Pancreas (tissue), 10 donors: ENCODE measurements around the gene GABBR2. TPM values are rescaled to one million over a fixed set of nuclear protein-coding genes. Genes with fewer than 3 reads are reported as not detected.

ENCODE experiments used
- ATAC-seq, 4 donors: fragments of 200-7000 bp; cut with Tn5 transposase; one replicate each; pipeline versions ENCODE4 v1.8.0 to v1.9.1; 2020; ENCODE audit warnings: mild to moderate bottlenecking in 4 of 4, moderate library complexity in 4 of 4
- DNase-seq, 6 donors: peaks; one replicate each; pipeline ENCODE4 v3.0.0-alpha.2; 2020
- FAIRE-seq: peaks from 2 replicates; lab custom pipeline; 2012; peaks lifted over from hg19 to GRCh38; lab: Jason Lieb, UNC
- H3K27ac ChIP-seq, 4 donors: fragments of 200-600 bp; sonication (generic); 1 replicate in 3 of 4; 2 replicates in 1 of 4; pipeline versions ENCODE4 v1.5.0 to v1.8.0; 2020
- H3K27me3 ChIP-seq, 4 donors: fragments of 200-600 bp; one replicate each; pipeline ENCODE4 v1.8.0; 2021
- H3K36me3 ChIP-seq, 3 donors: fragments of 200-600 bp; sonication (generic) in 1 of 3; one replicate each; pipeline versions ENCODE4 v1.5.0 to v1.8.0; 2020 to 2021
- H3K4me1 ChIP-seq, 3 donors: fragments of 200-600 bp; one replicate each; pipeline ENCODE4 v1.8.0; 2021
- H3K4me3 ChIP-seq, 4 donors: fragments of 200-600 bp; sonication (generic) in 2 of 4; one replicate each; pipeline versions ENCODE4 v1.5.0 to v1.8.0; 2020 to 2021
- H3K9me3 ChIP-seq, 4 donors: fragments of 200-600 bp; one replicate each; pipeline ENCODE4 v1.8.0; 2021
- CTCF ChIP-seq, 4 donors: fragments of 200-600 bp; sonication (generic) in 3 of 4; IDR thresholded peaks; one replicate each; pipeline versions ENCODE4 v1.5.0 to v1.8.0; 2021; ENCODE audit warnings: antibody characterized with exemption in 4 of 4
- WGBS, 2 donors: extraction: QIAGEN DNeasy Blood & Tissue Kit; methylation state at CpG; one replicate each; pipeline ENCODE4 v1.1.7; 2013; 5-methylcytosine and 5-hydroxymethylcytosine counted together
- intact Hi-C, 3 donors: fragments of 100-400 bp; cut with DNase I; formaldehyde crosslinking; loops; one replicate each; pipeline versions ENCODE4 v1.11.1 to v1.14.2; 2022
- polyA plus RNA-seq, 2 donors: library from polyadenylated mRNA; stranded (reverse); fragments of 200-250 nt; gene quantifications; one replicate each; pipeline ENCODE4 v1.2.3, GENCODE V29; 2013
- total RNA-seq, 6 donors: library from RNA; stranded (reverse); fragmentation: NEBNext Ultra II Directional in 4 of 6; extraction: Animal tissue kit (Norgen Biotek cat#: 25700) in 4 of 6; gene quantifications; one replicate each; pipeline versions ENCODE4 v1.2.1 to v1.2.4, GENCODE V29; 2021 to 2023
- donor health status: healthy with polysubstance abuse.
- donor health status: DM: no; HTN: no; CAD: no; lungs with moderate emphysema.
- donor health status: DM: no; HTN: no; CAD: no.
- donor health status: control.
- donor health status: control.
- donor health status: Bipolar disorder and iron deficiency.
- donor health status: DM: yes; HTN: yes; CAD: no.
- donor health status: DM: no; HTN: no; CAD: no.
- donor health status: DM: no; HTN: no; CAD: no.
- donor health status: DM: yes; HTN: yes; CAD: no.

GABBR2 gene
- total and polyA plus RNA-seq, 8 donors: 0.04 to 0.14 (median 0.07) TPM; not detected in 4

GRCh38 chr9:98264516-98264915, 444.2 kb downstream of the GABBR2 start:
- H3K27me3 ChIP-seq: no peaks in the 10 kb centered on the region
- H3K9me3 ChIP-seq: no peaks in the 10 kb centered on the region
- FAIRE-seq: no peak
- no peak for ATAC-seq
- WGBS, 2 donors: 41 to 58% methylated on average over 2 of the region's 2 CpGs
- no peak overlapping the region for H3K27ac ChIP-seq
- H3K4me3 ChIP-seq: no peak overlapping the region
- no peak for TF ChIP-seq CTCF (IDR thresholded peaks at IDR 0.05)
- DNase-seq: no peak
- H3K36me3 ChIP-seq: no peaks in the 10 kb centered on the region
- no peaks in the 10 kb centered on the region for H3K4me1 ChIP-seq
- intact Hi-C loops: loop anchor here in 2 of 3 donors (5.0 to 10.0 kb wide), 3 partner anchors 57 to 342 kb away; partner anchors contain the start of gene TRMO (in 1 of the 2)

GRCh38 chr9:98263482-98264357, 445.0 kb downstream of the GABBR2 start:
- H3K27ac ChIP-seq: no peak overlapping the region
- no peaks in the 10 kb centered on the region for H3K27me3 ChIP-seq
- FAIRE-seq (peak; percentile 32), ATAC-seq (peak; percentile 86 to 100 (median 98)), DNase-seq (peak; percentile 54 to 84 (median 70))
- TF ChIP-seq CTCF (IDR thresholded peaks at IDR 0.05): peak; percentile 43 to 92 (median 80)
- 22 to 26% methylated on average over 8 of the region's 8 CpGs for WGBS, 2 donors
- no peaks in the 10 kb centered on the region for H3K4me1 ChIP-seq
- no peaks in the 10 kb centered on the region for H3K36me3 ChIP-seq
- intact Hi-C loops: loop anchor here in 2 of 3 donors (5.0 to 10.0 kb wide), 3 partner anchors 56 to 341 kb away; partner anchors contain the start of gene TRMO (in 1 of the 2)
- no peak overlapping the region for H3K4me3 ChIP-seq
- no peaks in the 10 kb centered on the region for H3K9me3 ChIP-seq

GRCh38 chr9:98263080-98263479, 445.7 kb downstream of the GABBR2 start:
- no peaks in the 10 kb centered on the region for H3K4me1 ChIP-seq
- TF ChIP-seq CTCF (IDR thresholded peaks at IDR 0.05): no peak
- intact Hi-C loops: loop anchor here in 2 of 3 donors (5.0 to 10.0 kb wide), 3 partner anchors 56 to 341 kb away; partner anchors contain the start of gene TRMO (in 1 of the 2)
- H3K27me3 ChIP-seq: no peaks in the 10 kb centered on the region
- no peak overlapping the region for H3K27ac ChIP-seq
- 71 to 76% methylated on average over 1 of the region's 1 CpG for WGBS, 2 donors
- no peak for ATAC-seq
- no peaks in the 10 kb centered on the region for H3K36me3 ChIP-seq
- FAIRE-seq: no peak
- H3K4me3 ChIP-seq: no peak overlapping the region
- no peak for DNase-seq
- no peaks in the 10 kb centered on the region for H3K9me3 ChIP-seq

- Histone ChIP-seq H3K27ac (no peak overlapping the region), H3K9me3 (no peaks in the 10 kb centered on the region), H3K27me3 (no peaks in the 10 kb centered on the region), H3K4me3 (no peak overlapping the region), H3K36me3 (no peaks in the 10 kb centered on the region), H3K4me1 (no peaks in the 10 kb centered on the region)
- no peak for ATAC-seq
- 88% methylated on average over 3 of the region's 3 CpGs for WGBS, 2 donors
- intact Hi-C loops: loop anchor here in 2 of 3 donors (5.0 to 10.0 kb wide), 3 partner anchors 55 to 340 kb away; partner anchors contain the start of gene TRMO (in 1 of the 2)
- no peak for TF ChIP-seq CTCF (IDR thresholded peaks at IDR 0.05)
- no peak for DNase-seq
- FAIRE-seq: no peak
Observed at GRCh38 chr9:98262056-98262455, 446.7 kb downstream of the GABBR2 start.
